HCT116 (cell line): ENCODE measurements around the gene POMT1. TPM values are rescaled to one million over a fixed set of nuclear protein-coding genes. Genes with fewer than 3 reads are reported as not detected.

Source experiments
- ATAC-seq: fragments of 200-7000 bp; cut with Tn5 transposase; 2 replicates; pipeline ENCODE4 v1.9.1; 2020; ENCODE audit warnings: mild to moderate bottlenecking, moderate library complexity
- BruUV-seq: library from RNA; stranded (reverse); fragments of 400-500 nt; replicated peaks from 2 replicates; lab custom pipeline; 2021; lab: Mats Ljungman, UMichigan
- CTCF ChIA-PET: fragments of 300-600 bp; sonication (Branson Sonifier 250); formaldehyde crosslinking; loops from one replicate; lab custom pipeline; 2021; ENCODE audit warnings: antibody characterized with exemption; lab: Charles Lee
- POLR2A ChIA-PET: fragments of 300-600, 350-600 bp; sonication (Branson Sonifier 250); formaldehyde crosslinking; loops from one replicate; lab custom pipeline; 2021; ENCODE audit warnings: antibody characterized with exemption; lab: Charles Lee
- RAD21 ChIA-PET, 2 experiments: fragments of 300-600 bp; sonication (Branson Sonifier 250); formaldehyde crosslinking; loops; one replicate each; lab custom pipeline; 2023; ENCODE audit warnings: low total read pairs in 2 of 2; ENCODE audit not compliant: uncharacterized antibody in 2 of 2, unreplicated experiment in 2 of 2, low non-redundant PET in 1 of 2; lab: Charles Lee
- DNase-seq: peaks from one replicate; pipeline ENCODE4 v3.0.0-alpha.2; 2010; ENCODE audit warnings: low read depth, low spot score
- H2AFZ ChIP-seq: fragments of 200-600 bp; shearing (Covaris generic), sonication (generic); 2 replicates; pipeline ENCODE4 v1.6.1; 2017; ENCODE audit warnings: low read depth, mixed run types, mixed read lengths, antibody characterized with exemption, low read length; ENCODE audit not compliant: poor library complexity, severe bottlenecking
- H3K27ac ChIP-seq: 2 replicates; pipeline ENCODE4 v1.5.1; 2012; ENCODE audit warnings: low read depth, low read length
- H3K27me3 ChIP-seq: fragments of 200-600 bp; sonication (generic); 2 replicates; pipeline ENCODE4 v1.6.1; 2016; ENCODE audit warnings: mixed run types, low read length, mixed read lengths; ENCODE audit not compliant: insufficient read depth
- H3K36me3 ChIP-seq, 2 experiments: fragments of 200-500 bp in 1 of 2; fragments of 200-600 bp in 1 of 2; sonication (Bioruptor generic) in 1 of 2; sonication (generic) in 1 of 2; 2 replicates each; pipeline versions ENCODE4 v1.5.1 to v1.6.1; 2014 to 2016; ENCODE audit warnings: low read length in 2 of 2, inconsistent platforms in 1 of 2, mixed read lengths in 1 of 2, mixed run types in 1 of 2; ENCODE audit not compliant: insufficient read depth in 2 of 2, control insufficient read depth in 1 of 2
- H3K4me1 ChIP-seq, 2 experiments: fragments of 200-600 bp in 1 of 2; sonication (generic) in 1 of 2; 2 replicates each; pipeline versions ENCODE4 v1.5.1 to v1.6.1; 2012 to 2017; ENCODE audit warnings: low read length in 2 of 2, inconsistent platforms in 1 of 2, mild to moderate bottlenecking in 1 of 2, mixed read lengths in 1 of 2, mixed run types in 1 of 2, moderate library complexity in 1 of 2; ENCODE audit not compliant: insufficient read depth in 2 of 2, control insufficient read depth in 1 of 2
- H3K4me2 ChIP-seq: fragments of 200-600 bp; sonication (generic); 2 replicates; pipeline ENCODE4 v1.6.1; 2017; ENCODE audit warnings: mixed run types, low read length, mixed read lengths
- H3K4me3 ChIP-seq, 2 experiments: fragments of 200-600 bp in 1 of 2; sonication (generic) in 1 of 2; replicated peaks in 1 of 2; 2 replicates each; pipeline ENCODE4 v1.5.1; 2011 to 2016; ENCODE audit warnings: low read length in 2 of 2, control low read depth in 1 of 2, low read depth in 1 of 2, mild to moderate bottlenecking in 1 of 2, mixed read lengths in 1 of 2, mixed run types in 1 of 2
- H3K79me2 ChIP-seq: fragments of 200-600 bp; sonication (generic); 2 replicates; pipeline ENCODE4 v1.6.1; 2017; ENCODE audit warnings: mild to moderate bottlenecking, mixed run types, low read length, moderate library complexity, mixed read lengths; ENCODE audit not compliant: insufficient read depth
- H3K9ac ChIP-seq: fragments of 200-600 bp; sonication (generic); 2 replicates; pipeline ENCODE4 v1.6.1; 2016; ENCODE audit warnings: low read length, mixed read lengths
- H3K9me2 ChIP-seq: fragments of 200-600 bp; sonication (generic), shearing (Covaris generic); 2 replicates; pipeline ENCODE4 v1.6.1; 2017; ENCODE audit warnings: mixed run types, mild to moderate bottlenecking, moderate library complexity; ENCODE audit not compliant: insufficient read depth
- H3K9me3 ChIP-seq, 2 experiments: fragments of 200-500 bp in 1 of 2; fragments of 200-600 bp in 1 of 2; sonication (Bioruptor generic) in 1 of 2; sonication (generic) in 1 of 2; 2 replicates each; pipeline ENCODE4 v1.6.1; 2014 to 2017; ENCODE audit warnings: low read length in 2 of 2, mixed read lengths in 2 of 2, inconsistent platforms in 1 of 2, low read depth in 1 of 2, mild to moderate bottlenecking in 1 of 2, mixed run types in 1 of 2, moderate library complexity in 1 of 2; ENCODE audit not compliant: control insufficient read depth in 1 of 2, insufficient read depth in 1 of 2
- H4K20me1 ChIP-seq: fragments of 200-600 bp; sonication (generic), shearing (Covaris generic); 2 replicates; pipeline ENCODE4 v1.6.1; 2017; ENCODE audit warnings: mixed run types, mild to moderate bottlenecking, moderate library complexity; ENCODE audit not compliant: insufficient read depth
- EGR1 ChIP-seq: IDR thresholded peaks from 2 replicates; pipeline ENCODE4 v1.6.1; 2012; ENCODE audit warnings: low read depth
- ELF1 ChIP-seq: IDR thresholded peaks from 2 replicates; pipeline ENCODE4 v1.6.1; 2012; ENCODE audit warnings: low read depth, borderline replicate concordance
- EZH2phosphoT487 ChIP-seq: fragments of 200-600 bp; IDR thresholded peaks from 2 replicates; pipeline ENCODE4 v1.6.1; 2018; ENCODE audit warnings: antibody characterized with exemption, borderline replicate concordance
- JUND ChIP-seq: IDR thresholded peaks from 2 replicates; pipeline ENCODE4 v1.6.1; 2012
- POLR2A ChIP-seq: IDR thresholded peaks from 2 replicates; pipeline ENCODE4 v1.7.0; 2011; ENCODE audit warnings: borderline replicate concordance; ENCODE audit not compliant: insufficient read depth, insufficient read length; ENCODE audit errors: extremely low read depth
- POLR2AphosphoS5 ChIP-seq: IDR thresholded peaks from 2 replicates; pipeline ENCODE4 v1.6.1; 2011; ENCODE audit warnings: mild to moderate bottlenecking, low read depth, low read length, moderate library complexity
- SIN3A ChIP-seq: IDR thresholded peaks from 2 replicates; pipeline ENCODE4 v1.6.1; 2012; ENCODE audit warnings: low read depth
- YY1 ChIP-seq: IDR thresholded peaks from 2 replicates; pipeline ENCODE4 v1.6.1; 2011; ENCODE audit warnings: low read length, low read depth, moderate library complexity, mild to moderate bottlenecking; ENCODE audit not compliant: insufficient replicate concordance; ENCODE audit errors: extremely low read depth
- ZFX ChIP-seq: fragments of 450-650 bp; IDR thresholded peaks from 2 replicates; pipeline ENCODE4 v1.6.1; 2017
- intact Hi-C: fragments of 100-400 bp; cut with micrococcal nuclease; formaldehyde crosslinking; loops from 2 replicates; pipeline ENCODE4 v1.10.0; 2022
- total RNA-seq: library from RNA; stranded (reverse); gene quantifications from one replicate; pipeline ENCODE4 v1.2.1, GENCODE V29; 2021; ENCODE audit not compliant: unreplicated experiment
- TF ChIP-seq, protein P1 (sequence below): IDR thresholded peaks from 2 replicates; pipeline ENCODE4 v1.6.1; 2012
- TF ChIP-seq, protein P2 (sequence below): IDR thresholded peaks from 2 replicates; pipeline ENCODE4 v1.6.1; 2012
- TF ChIP-seq, protein P3 (sequence below): IDR thresholded peaks from 2 replicates; pipeline ENCODE4 v1.6.1; 2011; ENCODE audit warnings: mild to moderate bottlenecking, low read length, moderate library complexity; ENCODE audit not compliant: insufficient replicate concordance; ENCODE audit errors: extremely low read depth

POMT1 gene
- total RNA-seq, 1 experiment from 2014 or later, result 21.4 TPM

DNA sequence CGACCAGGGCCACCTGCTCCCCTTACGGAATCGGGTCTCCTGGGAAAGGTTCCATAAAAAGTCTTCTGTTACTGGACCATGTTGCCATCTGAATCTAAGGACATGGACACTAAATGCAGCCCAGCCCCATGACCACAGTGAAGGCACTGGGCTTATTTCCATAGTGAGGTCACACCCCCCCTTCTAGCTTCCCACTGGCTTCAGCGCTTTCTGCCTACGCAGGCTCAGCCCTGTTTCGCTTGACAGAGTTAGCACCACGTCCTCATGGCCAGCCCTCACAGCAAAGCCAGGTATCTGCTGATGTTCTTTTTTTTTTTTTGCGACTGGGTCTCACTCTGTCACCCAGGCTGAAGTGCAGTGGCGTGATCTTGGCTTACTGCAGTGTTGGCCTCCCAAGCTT, 14.2 kb downstream of the POMT1 start:
- no peak overlapping the region for H3K4me2 ChIP-seq
- no peaks in the 10 kb centered on the region for H3K9me2 ChIP-seq
- no peak overlapping the region for H3K4me3 ChIP-seq
- H3K79me2 ChIP-seq, result no peaks in the 10 kb centered on the region
- intact Hi-C loops, result no loop called here
- ChIA-PET CTCF (no interaction called here), POLR2A (no interaction called here), RAD21 (no interaction called here)
- BruUV-seq, result no TSS peak
- ATAC-seq, result no peak
- H4K20me1 ChIP-seq, result no peaks in the 10 kb centered on the region
- H3K9me3 ChIP-seq, result no peaks in the 10 kb centered on the region
- peaks cover 21 to 42% of the 10 kb centered on the region in 2 experiments for H3K36me3 ChIP-seq
- DNase-seq, result no peak
- no peaks in the 10 kb centered on the region for H3K4me1 ChIP-seq
- H3K27me3 ChIP-seq, result no peaks in the 10 kb centered on the region
- TF ChIP-seq, protein P1, sequence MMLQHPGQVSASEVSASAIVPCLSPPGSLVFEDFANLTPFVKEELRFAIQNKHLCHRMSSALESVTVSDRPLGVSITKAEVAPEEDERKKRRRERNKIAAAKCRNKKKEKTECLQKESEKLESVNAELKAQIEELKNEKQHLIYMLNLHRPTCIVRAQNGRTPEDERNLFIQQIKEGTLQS, result no peak
- TF ChIP-seq JUND (no peak), EGR1 (no peak), YY1 (no peak), EZH2phosphoT487 (no peak), ELF1 (no peak)
- TF ChIP-seq, all 23 proteins: peak for 0
- H3K27ac ChIP-seq, result no peak overlapping the region
- no peak overlapping the region for H3K9ac ChIP-seq
- no peak overlapping the region for H2AFZ ChIP-seq

DNA sequence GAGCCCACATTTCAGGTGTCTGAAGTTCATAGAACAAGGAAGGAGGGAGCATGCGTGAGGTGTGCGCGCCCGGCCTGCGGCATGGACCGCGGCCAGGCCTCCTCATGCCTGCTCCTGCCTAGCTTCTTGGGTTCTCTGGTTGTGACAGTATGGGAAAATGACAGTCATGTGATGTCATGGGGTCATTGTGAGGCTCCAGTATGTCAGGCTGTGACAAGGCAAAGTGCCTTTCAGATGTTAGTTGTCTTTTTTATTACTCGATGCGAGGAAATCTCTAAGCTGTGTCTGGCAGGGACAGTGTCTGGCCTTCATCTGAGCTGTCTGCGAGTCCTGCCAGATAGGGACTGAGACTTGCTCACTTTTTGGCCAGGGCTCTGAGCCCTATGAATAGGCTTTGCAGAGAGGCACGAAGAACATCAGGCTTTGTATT, 15.1 kb downstream of the POMT1 start:
- no peaks in the 10 kb centered on the region for H3K9me2 ChIP-seq
- H3K27ac ChIP-seq, result no peak overlapping the region
- BruUV-seq, result no TSS peak
- no peak overlapping the region for H3K4me2 ChIP-seq
- POLR2A ChIA-PET, result no interaction called here
- TF ChIP-seq, protein P2, sequence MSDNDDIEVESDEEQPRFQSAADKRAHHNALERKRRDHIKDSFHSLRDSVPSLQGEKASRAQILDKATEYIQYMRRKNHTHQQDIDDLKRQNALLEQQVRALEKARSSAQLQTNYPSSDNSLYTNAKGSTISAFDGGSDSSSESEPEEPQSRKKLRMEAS, result no peak
- TF ChIP-seq, protein P3, sequence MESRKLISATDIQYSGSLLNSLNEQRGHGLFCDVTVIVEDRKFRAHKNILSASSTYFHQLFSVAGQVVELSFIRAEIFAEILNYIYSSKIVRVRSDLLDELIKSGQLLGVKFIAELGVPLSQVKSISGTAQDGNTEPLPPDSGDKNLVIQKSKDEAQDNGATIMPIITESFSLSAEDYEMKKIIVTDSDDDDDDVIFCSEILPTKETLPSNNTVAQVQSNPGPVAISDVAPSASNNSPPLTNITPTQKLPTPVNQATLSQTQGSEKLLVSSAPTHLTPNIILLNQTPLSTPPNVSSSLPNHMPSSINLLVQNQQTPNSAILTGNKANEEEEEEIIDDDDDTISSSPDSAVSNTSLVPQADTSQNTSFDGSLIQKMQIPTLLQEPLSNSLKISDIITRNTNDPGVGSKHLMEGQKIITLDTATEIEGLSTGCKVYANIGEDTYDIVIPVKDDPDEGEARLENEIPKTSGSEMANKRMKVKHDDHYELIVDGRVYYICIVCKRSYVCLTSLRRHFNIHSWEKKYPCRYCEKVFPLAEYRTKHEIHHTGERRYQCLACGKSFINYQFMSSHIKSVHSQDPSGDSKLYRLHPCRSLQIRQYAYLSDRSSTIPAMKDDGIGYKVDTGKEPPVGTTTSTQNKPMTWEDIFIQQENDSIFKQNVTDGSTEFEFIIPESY, result no peak
- TF ChIP-seq POLR2AphosphoS5 (no peak), SIN3A (no peak), POLR2A (no peak), ZFX (no peak), ELF1 (no peak)
- no peak for DNase-seq
- no peaks in the 10 kb centered on the region for H3K27me3 ChIP-seq
- no peaks in the 10 kb centered on the region for H4K20me1 ChIP-seq
- intact Hi-C loops, result no loop called here
- peaks cover 19 to 42% of the 10 kb centered on the region in 2 experiments for H3K36me3 ChIP-seq
- H3K9me3 ChIP-seq, result no peaks in the 10 kb centered on the region
- CTCF ChIA-PET, result no interaction called here
- no peaks in the 10 kb centered on the region for H3K4me1 ChIP-seq
- RAD21 ChIA-PET, result no interaction called here
- ATAC-seq, result no peak
- H3K4me3 ChIP-seq, result no peak overlapping the region
- H3K9ac ChIP-seq, result no peak overlapping the region
- H2AFZ ChIP-seq, result no peak overlapping the region
- no peaks in the 10 kb centered on the region for H3K79me2 ChIP-seq
